Measurements from ENCODE around the gene ANKUB1.

ANKUB1 gene

GRCh38 chr3:149770246-149770645, 22.1 kb downstream of the ANKUB1 start:
- ChIA-PET POLR2A (ENCODE audit: low non-redundant PET) (interaction anchor here (0.5 kb wide), 1 partner anchor 121 kb away, joined by 3 read pairs; no protein-coding TSS in a partner anchor), CTCF (interaction anchor here (1.4 to 1.7 kb wide), 2 partner anchors 12 to 38 kb away, joined by 11 to 17 read pairs; no protein-coding TSS in a partner anchor)
- TF ChIP-seq CTCF (conservative IDR thresholded peaks at IDR 0.05; ENCODE audit: low read depth) = no peak
- no peak overlapping the region for H3K27ac ChIP-seq
- no peak for DNase-seq (ENCODE audit: low spot score)

- POLR2A ChIA-PET (ENCODE audit: low non-redundant PET) = interaction anchor here (0.5 kb wide), 1 partner anchor 45 kb away, joined by 5 read pairs; no protein-coding TSS in a partner anchor
- CTCF ChIA-PET = no interaction called here
- TF ChIP-seq CTCF (conservative IDR thresholded peaks at IDR 0.05; ENCODE audit: low read depth) = no peak
- no peak overlapping the region for H3K27ac ChIP-seq
- DNase-seq (ENCODE audit: low spot score) = no peak
Measured at GRCh38 chr3:149768704-149769103, 23.6 kb downstream of the ANKUB1 start.

- ChIA-PET CTCF (interaction anchor here (1.3 to 3.8 kb wide), 2 partner anchors 40 to 135 kb away, joined by 6 to 45 read pairs; no protein-coding TSS in a partner anchor), POLR2A (ENCODE audit: low non-redundant PET) (no interaction called here)
- no peak overlapping the region for H3K27ac ChIP-seq
- TF ChIP-seq CTCF (conservative IDR thresholded peaks at IDR 0.05; ENCODE audit: low read depth) = no peak
- DNase-seq (ENCODE audit: low spot score) = no peak
Measured at GRCh38 chr3:149767720-149768119, 24.6 kb downstream of the ANKUB1 start.

- peak; percentile 9 for DNase-seq (ENCODE audit: low spot score)
- CTCF ChIA-PET = interaction anchor here (0.6 to 3.8 kb wide), 5 partner anchors 9 to 137 kb away, joined by 3 to 45 read pairs (median 7); partner anchors contain the start of gene COMMD2
- TF ChIP-seq CTCF (conservative IDR thresholded peaks at IDR 0.05; ENCODE audit: low read depth) = peak; percentile 66
- POLR2A ChIA-PET (ENCODE audit: low non-redundant PET) = no interaction called here
- H3K27ac ChIP-seq = no peak overlapping the region
Measured at GRCh38 chr3:149765762-149766334, 26.5 kb downstream of the ANKUB1 start.

- POLR2A ChIA-PET (ENCODE audit: low non-redundant PET) = no interaction called here
Measured at GRCh38 chr3:149764302-149764701, 28.1 kb downstream of the ANKUB1 start.

More at GRCh38 chr3:149764302-149764701, 28.1 kb downstream of the ANKUB1 start:
- CTCF ChIA-PET = interaction anchor here (0.6 to 3.8 kb wide), 2 partner anchors 44 to 263 kb away, joined by 3 to 45 read pairs; no protein-coding TSS in a partner anchor
- DNase-seq (ENCODE audit: low spot score) = no peak
- H3K27ac ChIP-seq = no peak overlapping the region
- no peak for TF ChIP-seq CTCF (conservative IDR thresholded peaks at IDR 0.05; ENCODE audit: low read depth)

Measured in RWPE1 (cell line).